ENCODE measurements around the gene RRP1B. TPM values are rescaled to one million over a fixed set of nuclear protein-coding genes. Genes with fewer than 3 reads are reported as not detected.

Gene RRP1B
- total and polyA plus RNA-seq, 2 of the 13 experiments (the other 11 are each of a cell fraction or from before 2014, with no cell fraction given), result 16.3 to 46.2 TPM

GRCh38 chr21:43645136-43645891, 14.0 kb upstream of the RRP1B start (continued):
- TF ChIP-seq ZNF609 (CRISPR knock-in tag; IDR thresholded peaks at IDR 0.05; ENCODE audit: borderline replicate concordance) (no peak), TRIM24 (CRISPR knock-in tag; IDR thresholded peaks at IDR 0.05) (no peak), SAP130 (CRISPR knock-in tag; IDR thresholded peaks at IDR 0.05; ENCODE audit: low read depth) (peak; percentile 24; the same call in 1 of the 2 replicates), RAD51 (IDR thresholded peaks at IDR 0.05; ENCODE audit: borderline replicate concordance) (no peak), ZNF232 (CRISPR knock-in tag; IDR thresholded peaks at IDR 0.05; ENCODE audit: borderline replicate concordance) (no peak), RAD21 (CRISPR knock-in tag; IDR thresholded peaks at IDR 0.05) (peak; percentile 68)

GRCh38 chr21:43645976-43646375, 13.4 kb upstream of the RRP1B start:
- Histone ChIP-seq H3K27ac (ENCODE audit: extremely low read length, insufficient read depth, low read length) (no peak overlapping the region), H3K9me3 (ENCODE audit: low read length) (no peaks in the 10 kb centered on the region), H3K79me2 (ENCODE audit: insufficient read depth, low read length) (no peaks in the 10 kb centered on the region), H4K20me1 (ENCODE audit: insufficient read depth, low read length) (no peaks in the 10 kb centered on the region), H3K4me2 (ENCODE audit: low read depth, low read length) (peak overlapping the region; percentile 50), H3K27me3 (ENCODE audit: control insufficient read depth in 1 of 2, insufficient read depth in 2 of 2, low read length in 2 of 2) (no peaks in the 10 kb centered on the region), H3K36me3 (replicated peaks in 1 of 2; ENCODE audit: control insufficient read depth in 1 of 2, insufficient read depth in 2 of 2, low read length in 2 of 2) (no peaks in the 10 kb centered on the region), H2AFZ (ENCODE audit: low read length) (no peak overlapping the region), H3K4me1 (ENCODE audit: insufficient read depth, low read length) (peaks cover 24% of the 10 kb centered on the region), H3K9ac (ENCODE audit: insufficient read depth, low read depth, low read length) (peak overlapping the region; percentile 6; the same call in 1 of the 2 replicates), H3K4me3 (replicated peaks in 1 of 3; ENCODE audit: insufficient read depth in 1 of 3, low read depth in 2 of 3, low read length in 3 of 3) (no peak overlapping the region)
- FAIRE-seq (no peak), ATAC-seq (no peak), DNase-seq (ENCODE audit: low spot score) (no peak)
- intact Hi-C loops (cut with micrococcal nuclease; ENCODE audit: unreplicated experiment), result loop anchor here (1.0 to 5.0 kb wide), 3 partner anchors 34 to 334 kb away; no protein-coding TSS in a partner anchor
- ChIA-PET CTCF (ENCODE audit: low intra/inter-chr PET ratio, low total read pairs) (interaction anchor here (1.8 to 2.8 kb wide), 2 partner anchors 34 to 435 kb away, joined by 12 to 17 read pairs; no protein-coding TSS in a partner anchor), POLR2A (interaction anchor here (1.5 kb wide), 1 partner anchor 26 kb away, joined by 4 read pairs; no protein-coding TSS in a partner anchor)
- no TSS peak for BruUV-seq (replicated peaks)
- TF ChIP-seq KMT2A (CRISPR knock-in tag; IDR thresholded peaks at IDR 0.05) (no peak), NONO (IDR thresholded peaks at IDR 0.05) (no peak), NONO (CRISPR knock-in tag; conservative IDR thresholded peaks at IDR 0.05) (no peak), ZNF556 (CRISPR knock-in tag; IDR thresholded peaks at IDR 0.05; ENCODE audit: borderline replicate concordance) (no peak)
- WGBS (ENCODE audit: low lambda C conversion rate), result 36% methylated on average over 4 of the region's 4 CpGs
- in situ Hi-C loops (cut with HindIII; ENCODE audit: extremely low pct_ligation_motif_present, low pct_unique_long_range_greater_than_20kb), result no loop called here
